Motor neuron (in vitro differentiated cells): ENCODE data around the gene CDH13. TPM values are rescaled to one million over a fixed set of nuclear protein-coding genes. Genes with fewer than 3 reads are reported as not detected.
A peak's percentile ranks its signal among the peaks of the same experiment; 100 is the strongest.

Experiments
- ATAC-seq, 8 experiments: fragments of 200-7000 bp; cut with Tn5 transposase; replicated peaks in 6 of 8; 2 replicates each; pipeline ENCODE4 v1.8.0; 2021; ENCODE audit warnings: mild to moderate bottlenecking in 8 of 8, moderate library complexity in 8 of 8
- H3K27ac ChIP-seq, 2 donors: fragments of 250-450 bp; sonication (Bioruptor Pico); 2 replicates each; pipeline ENCODE4 v1.9.0; 2021; ENCODE audit warnings: antibody characterized with exemption in 2 of 2, mild to moderate bottlenecking in 2 of 2, moderate library complexity in 1 of 2
- H3K4me1 ChIP-seq, 2 donors: fragments of 250-450 bp; sonication (Bioruptor Pico); replicated peaks in 1 of 2; 2 replicates each; pipeline ENCODE4 v1.6.1; 2021; ENCODE audit warnings: antibody characterized with exemption in 2 of 2, mild to moderate bottlenecking in 2 of 2, moderate library complexity in 1 of 2
- H3K4me3 ChIP-seq, 5 donors: fragments of 250-450 bp; sonication (Bioruptor Pico); 2 replicates each; pipeline ENCODE4 v1.9.0; 2021; ENCODE audit warnings: antibody characterized with exemption in 5 of 5, mild to moderate bottlenecking in 5 of 5, moderate library complexity in 4 of 5
- WGBS, 10 experiments: fragments of 450-650 bp; shearing (Covaris generic); methylation state at CpG; one replicate each; pipeline ENCODE4 v1.0.0; 2022; 5-methylcytosine and 5-hydroxymethylcytosine counted together
- in situ Hi-C, 9 experiments: fragments of 400-800 bp; cut with MboI; loops; one replicate each; pipeline ENCODE4 v1.15.0; 2021; ENCODE audit warnings: low sequenced_read_pairs in 9 of 9, low pct_unique_long_range_greater_than_20kb in 2 of 9; ENCODE audit not compliant: unreplicated experiment in 9 of 9
- total RNA-seq, 8 experiments: library from RNA; unstranded; fragments of 300-600 nt; gene quantifications; 2 replicates each; pipeline versions ENCODE4 v1.2.3 to v1.2.4, GENCODE V29; 2022

CDH13 gene
- total RNA-seq, 8 experiments from 2014 or later: 0.42 to 10.3 (median 3.4) TPM

DNA sequence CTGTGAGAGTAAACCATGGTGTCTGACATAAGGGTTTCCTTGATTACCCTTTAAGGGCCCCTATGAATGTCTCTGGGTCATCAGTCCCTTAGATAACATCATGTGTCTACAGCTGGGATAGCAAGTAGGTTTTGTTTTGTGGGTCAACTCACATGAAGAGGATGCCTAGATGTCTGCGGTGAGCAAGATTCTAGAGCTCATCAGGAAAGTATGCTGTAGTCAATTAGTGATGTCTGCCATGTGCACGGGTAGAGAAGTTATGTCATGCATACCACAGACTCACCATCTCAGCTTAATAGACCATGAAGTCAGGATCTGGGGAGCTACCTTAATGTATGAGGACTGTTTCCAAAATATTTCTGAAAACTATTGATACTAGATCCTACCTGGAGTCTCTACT, 57.5 kb downstream of the CDH13 start:
- in situ Hi-C loops: no loop called here
- Histone ChIP-seq H3K4me3 (no peak overlapping the region), H3K27ac (no peak overlapping the region), H3K4me1 (no peaks in the 10 kb centered on the region)
- 0 to 100% (median 60%) methylated on average over 1 to 2 of the region's 2 CpGs; no CpG with 5 or more reads in 3 of the 10 experiments for WGBS, 10 experiments
- no peak for ATAC-seq

DNA sequence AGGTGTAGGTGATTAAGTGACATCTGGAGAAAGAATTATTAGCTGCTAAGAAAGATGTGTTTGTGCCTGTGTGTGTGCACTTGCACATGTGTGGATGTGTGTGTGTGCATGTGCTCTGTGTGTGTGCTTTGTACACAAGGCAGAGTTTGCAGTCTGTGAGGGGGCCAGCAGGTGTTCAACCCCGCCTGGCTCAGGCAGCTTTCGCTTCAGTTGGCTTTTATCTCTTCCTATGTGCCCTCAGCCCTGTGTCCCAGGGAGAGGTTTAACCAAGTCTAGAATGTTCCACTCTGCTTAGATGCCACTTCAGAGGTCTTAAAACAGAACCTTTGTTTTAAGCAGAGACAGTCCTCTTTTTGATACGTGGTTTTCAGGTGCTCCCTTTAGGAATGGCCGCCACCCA, 58.8 kb downstream of the CDH13 start:
- in situ Hi-C loops: no loop called here
- H3K4me3 ChIP-seq: no peak overlapping the region
- 33 to 94% (median 85%) methylated on average over 1 to 4 of the region's 4 CpGs; no CpG with 5 or more reads in 6 of the 10 experiments for WGBS, 10 experiments
- no peak for ATAC-seq
- no peaks in the 10 kb centered on the region for H3K4me1 ChIP-seq
- H3K27ac ChIP-seq: no peak overlapping the region

DNA sequence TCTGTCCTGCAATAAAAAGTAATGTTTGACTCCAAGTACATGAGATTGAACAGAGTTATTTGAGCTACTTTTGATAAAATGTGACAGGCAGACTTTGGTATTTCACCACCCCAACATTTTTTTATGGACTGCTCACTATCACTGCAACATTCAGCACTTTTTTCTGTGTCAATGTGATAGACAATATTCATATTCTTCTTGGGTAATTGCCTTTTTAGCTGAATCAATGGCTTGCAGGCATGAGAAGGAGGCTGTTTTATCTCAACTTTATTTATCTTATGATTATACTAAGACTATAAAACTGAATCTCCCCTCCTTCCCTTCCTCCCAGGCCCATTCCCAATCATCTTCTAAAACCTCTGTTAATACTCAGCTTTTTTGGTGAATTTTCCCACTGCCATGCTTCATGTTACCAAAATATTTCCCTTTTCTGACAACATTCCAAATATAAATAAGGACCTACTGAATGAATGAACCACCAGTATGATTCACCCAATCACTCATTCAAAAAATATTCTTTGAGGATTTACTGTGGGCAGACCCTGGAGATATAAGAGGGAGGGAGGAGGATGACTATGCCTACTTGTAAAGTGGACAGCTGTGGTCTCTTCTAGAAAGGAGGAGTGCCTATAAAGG, 67.6 kb downstream of the CDH13 start:
- no peak overlapping the region for H3K27ac ChIP-seq
- in situ Hi-C loops: no loop called here
- peaks cover 0 to 18% of the 10 kb centered on the region in 2 donors for H3K4me1 ChIP-seq
- no peak for ATAC-seq
- no peak overlapping the region for H3K4me3 ChIP-seq

DNA sequence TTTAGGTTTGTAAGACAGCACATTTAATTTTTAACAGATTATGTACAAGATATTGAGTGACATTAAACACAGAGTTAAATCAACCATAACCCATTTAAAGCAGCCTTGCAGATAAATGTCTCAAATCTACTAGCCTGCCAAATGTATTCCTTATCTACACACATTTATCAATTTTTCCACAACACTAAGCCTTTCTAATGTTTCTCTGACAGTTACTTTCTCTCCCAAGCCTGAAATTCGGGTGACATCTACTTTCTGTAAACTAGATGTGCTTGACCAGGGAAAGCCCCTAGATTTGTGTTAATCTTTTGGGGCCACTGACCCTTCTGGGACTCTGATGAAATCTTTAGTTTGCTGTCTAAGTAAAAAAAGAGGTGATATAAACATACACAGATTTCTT, 69.0 kb downstream of the CDH13 start:
- no peak overlapping the region for H3K27ac ChIP-seq
- 0 to 100% (median 65%) methylated on average over 1 of the region's 1 CpG; no CpG with 5 or more reads in 4 of the 10 experiments for WGBS, 10 experiments

DNA sequence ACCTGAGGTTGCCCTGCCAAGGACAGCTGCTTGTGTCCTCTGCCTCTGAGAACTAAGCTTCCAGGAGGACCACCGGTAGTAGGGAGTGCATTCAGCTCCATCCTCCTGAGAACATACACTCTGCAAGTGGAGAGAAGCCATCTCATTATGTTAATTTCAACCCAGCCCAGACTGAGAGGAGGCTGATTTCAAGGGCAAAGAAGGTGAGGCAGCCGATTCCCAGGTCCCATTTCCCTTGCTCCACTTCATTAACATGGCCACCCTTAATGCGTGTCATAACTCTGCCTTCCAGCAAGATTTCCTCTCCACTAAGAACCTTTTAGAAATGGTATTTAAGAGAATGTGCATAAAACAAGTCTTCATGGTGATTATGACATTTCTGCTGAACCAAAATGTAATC, 72.5 kb downstream of the CDH13 start:
- in situ Hi-C loops: no loop called here
- peak overlapping the region in 1 of 2 donors; percentile 40 for H3K27ac ChIP-seq
- peak in 7 of 8 experiments; percentile 49 to 93 (median 66) for ATAC-seq
- 38 to 72% (median 50%) methylated on average over 2 to 3 of the region's 3 CpGs; no CpG with 5 or more reads in 7 of the 10 experiments for whole genome bisulfite sequencing, 10 experiments
- peaks cover 6 to 27% of the 10 kb centered on the region in 2 donors for H3K4me1 ChIP-seq
- H3K4me3 ChIP-seq: no peak overlapping the region

More for the DNA sequence above, 69.0 kb downstream of the CDH13 start:
- Histone ChIP-seq H3K4me1 (peaks cover 0 to 29% of the 10 kb centered on the region in 2 donors), H3K4me3 (no peak overlapping the region)
- no peak for ATAC-seq
- in situ Hi-C loops: no loop called here

DNA sequence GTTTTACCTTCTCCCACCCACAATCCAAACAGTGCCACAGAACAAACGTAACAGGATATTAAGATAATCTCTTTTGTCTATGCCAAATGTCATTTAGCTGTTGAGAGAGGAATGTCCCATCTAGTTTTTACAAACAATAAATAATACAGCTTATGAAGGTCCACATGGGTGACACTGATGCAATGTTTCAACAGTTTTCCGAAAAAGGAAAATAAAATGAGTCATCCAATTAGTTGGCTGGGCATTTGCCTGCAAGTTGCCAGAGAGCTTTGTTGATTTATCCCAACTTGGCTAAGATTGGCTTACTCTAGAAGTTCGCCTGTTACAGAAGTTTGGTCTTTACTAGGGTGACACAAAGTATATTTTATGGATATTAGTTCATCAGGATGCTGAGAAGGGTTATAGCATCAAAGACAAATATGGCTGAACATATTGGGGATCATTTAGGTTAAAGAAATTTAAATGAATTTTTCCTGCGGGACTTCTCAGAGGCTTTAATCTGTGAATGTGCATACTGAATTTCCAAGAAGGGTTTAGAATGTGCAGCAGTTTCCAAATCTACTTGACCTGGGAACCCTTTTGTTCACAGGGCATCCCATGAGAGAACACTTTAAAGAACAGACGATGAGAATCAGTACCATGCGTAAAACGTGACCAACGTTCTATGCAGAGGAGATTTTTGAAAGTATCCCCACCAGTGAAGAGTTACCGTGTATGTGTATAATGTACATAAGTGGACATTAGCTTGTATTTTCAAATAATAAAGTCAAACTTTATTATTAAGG, 73.1 kb downstream of the CDH13 start:
- in situ Hi-C loops: no loop called here
- Histone ChIP-seq H3K27ac (peak overlapping the region in 1 of 2 donors; percentile 13), H3K4me3 (no peak overlapping the region), H3K4me1 (peaks cover 7 to 27% of the 10 kb centered on the region in 2 donors)
- 42 to 93% (median 72%) methylated on average over 1 to 8 of the region's 9 CpGs for WGBS, 10 experiments
- peak in 7 of 8 experiments; percentile 18 to 71 (median 59) for ATAC-seq

DNA sequence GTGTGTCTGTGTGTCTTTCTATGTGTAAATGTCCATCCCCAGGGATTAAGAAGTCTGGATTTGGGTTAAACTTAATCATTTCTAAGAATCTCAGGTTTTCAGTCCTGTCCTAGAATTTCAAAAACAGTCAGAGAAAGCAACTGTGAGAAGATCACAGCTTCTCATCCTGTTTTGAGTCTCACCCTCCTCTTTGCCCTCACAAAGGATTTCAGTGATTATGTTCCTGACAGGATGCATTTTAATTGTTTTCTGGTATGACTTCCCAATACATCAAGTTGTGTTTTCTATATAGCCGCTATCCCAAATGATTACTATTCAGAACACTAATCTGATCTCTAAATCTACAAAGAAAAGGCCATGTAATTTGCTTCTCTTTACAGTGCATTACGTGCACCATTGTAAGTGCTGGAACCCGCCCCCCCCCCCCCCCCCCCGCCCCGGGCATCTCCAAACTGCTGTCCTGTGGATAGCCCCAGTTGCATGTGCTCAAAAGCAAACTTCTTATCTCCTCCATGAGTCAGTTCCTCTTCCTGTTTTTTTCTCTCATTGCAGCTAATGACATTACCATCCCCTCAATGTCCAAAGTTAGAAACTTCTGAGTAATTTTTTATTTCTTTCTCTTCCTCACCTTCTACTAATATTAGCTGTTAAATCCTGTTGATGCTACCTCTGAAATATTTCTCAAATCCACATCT, 73.9 kb downstream of the CDH13 start:
- Histone ChIP-seq H3K4me3 (no peak overlapping the region), H3K27ac (no peak overlapping the region), H3K4me1 (peaks cover 7 to 27% of the 10 kb centered on the region in 2 donors)
- in situ Hi-C loops: no loop called here
- 75 to 100% (median 94%) methylated on average over 1 of the region's 5 CpGs; no CpG with 5 or more reads in 6 of the 10 experiments for WGBS, 10 experiments
- ATAC-seq: no peak

DNA sequence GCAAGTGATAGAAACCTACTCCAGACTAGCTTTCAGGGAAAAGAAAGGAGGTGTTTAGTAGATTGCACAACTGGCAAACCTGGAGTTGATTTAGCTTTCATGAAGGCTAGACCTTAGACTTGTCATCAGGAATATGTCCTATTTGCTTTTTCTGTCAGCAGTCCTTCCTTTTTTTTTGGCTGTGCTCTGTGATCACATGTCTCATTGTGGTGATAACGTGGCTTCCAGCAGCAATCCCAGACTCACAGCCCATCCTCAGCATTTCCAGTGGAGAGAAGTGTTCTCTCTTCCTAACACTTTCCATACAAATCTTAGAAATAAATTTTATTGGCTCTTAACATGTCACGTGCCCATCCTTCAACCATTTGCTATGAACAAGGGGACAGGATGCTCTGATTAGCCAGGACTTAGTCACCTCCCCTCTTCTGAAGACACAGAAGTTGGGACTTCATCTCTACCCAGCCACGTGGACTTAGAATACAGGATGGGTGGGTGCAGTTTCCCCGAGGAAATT, 74.7 kb downstream of the CDH13 start:
- Histone ChIP-seq H3K27ac (no peak overlapping the region), H3K4me1 (peaks cover 7 to 27% of the 10 kb centered on the region in 2 donors), H3K4me3 (no peak overlapping the region)
- ATAC-seq: no peak
- in situ Hi-C loops: no loop called here
- 60 to 95% (median 83%) methylated on average over 1 to 4 of the region's 4 CpGs; no CpG with 5 or more reads in 3 of the 10 experiments for WGBS, 10 experiments

DNA sequence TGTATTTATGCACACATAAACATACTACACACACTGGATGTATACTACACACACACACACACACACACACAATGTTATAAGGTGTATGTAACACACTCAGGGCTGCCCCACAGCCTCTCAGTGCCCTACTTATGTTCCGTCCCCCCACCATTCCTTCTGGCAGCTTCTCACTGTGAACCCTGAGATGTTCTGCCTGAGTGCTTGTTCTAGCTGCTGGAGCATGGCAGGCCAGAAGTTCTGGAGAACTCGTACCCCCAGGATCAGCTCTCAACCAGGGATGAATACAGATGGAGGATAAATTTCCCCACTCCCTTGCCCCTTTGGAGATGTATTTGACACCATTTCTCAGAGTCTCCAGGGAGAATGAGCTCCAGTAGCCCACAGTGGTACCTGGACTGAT, 76.4 kb downstream of the CDH13 start:
- H3K27ac ChIP-seq: no peak overlapping the region
- in situ Hi-C loops: no loop called here
- WGBS, 10 experiments: 43 to 80% (median 67%) methylated on average over 1 to 2 of the region's 2 CpGs; no CpG with 5 or more reads in 5 of the 10 experiments

DNA sequence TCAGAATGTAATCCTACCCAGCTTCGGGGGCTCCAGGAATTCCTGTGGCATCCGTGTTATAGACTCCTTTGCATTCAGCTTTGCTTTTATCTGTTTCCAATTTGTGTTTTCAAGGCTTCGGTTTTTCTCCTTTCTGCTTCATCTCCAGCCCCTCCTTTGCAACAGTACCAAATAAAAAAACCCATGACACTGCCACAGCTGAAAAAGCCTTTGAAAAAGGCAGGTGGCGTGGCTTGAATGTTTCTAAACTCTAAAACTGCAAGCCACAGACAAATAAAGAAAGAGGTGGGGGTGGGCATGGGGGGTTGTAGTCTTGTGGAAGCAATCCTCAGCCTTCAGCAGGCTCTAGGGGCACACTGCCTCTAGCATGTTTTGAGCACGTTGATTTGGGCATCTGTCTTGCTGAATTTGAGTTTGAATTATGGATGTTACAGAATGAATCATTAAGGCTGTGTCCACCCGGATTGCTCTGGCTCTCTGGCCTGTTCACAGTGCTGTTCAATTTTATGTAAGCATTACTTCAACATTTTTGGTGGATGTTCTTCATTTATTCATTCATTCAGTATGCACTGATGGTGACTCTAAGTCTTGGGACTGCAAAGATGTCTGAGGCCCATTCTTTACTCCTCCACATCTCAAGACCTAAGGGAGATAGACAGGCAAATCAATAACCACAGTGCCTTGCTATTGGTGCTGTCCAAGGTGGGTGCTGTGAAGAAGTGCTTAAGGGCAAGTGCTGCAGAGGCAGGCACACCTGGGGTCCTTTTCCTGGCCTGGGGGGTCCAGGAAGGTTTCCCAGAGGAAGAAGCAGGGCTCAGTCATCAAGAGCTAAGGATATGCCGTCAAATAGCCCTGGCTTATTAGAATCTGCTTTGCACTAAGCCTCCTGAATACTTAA, 77.4 kb downstream of the CDH13 start:
- 0 to 78% (median 41%) methylated on average over 1 to 5 of the region's 7 CpGs; no CpG with 5 or more reads in 1 of the 10 experiments for WGBS, 10 experiments
- Histone ChIP-seq H3K27ac (no peak overlapping the region), H3K4me1 (peaks cover 7 to 18% of the 10 kb centered on the region in 2 donors), H3K4me3 (no peak overlapping the region)
- peak in 5 of 8 experiments; percentile 22 to 66 (median 31) for ATAC-seq
- in situ Hi-C loops: no loop called here

More for the DNA sequence above, 76.4 kb downstream of the CDH13 start:
- no peak for ATAC-seq
- peaks cover 7 to 27% of the 10 kb centered on the region in 2 donors for H3K4me1 ChIP-seq
- H3K4me3 ChIP-seq: no peak overlapping the region

DNA sequence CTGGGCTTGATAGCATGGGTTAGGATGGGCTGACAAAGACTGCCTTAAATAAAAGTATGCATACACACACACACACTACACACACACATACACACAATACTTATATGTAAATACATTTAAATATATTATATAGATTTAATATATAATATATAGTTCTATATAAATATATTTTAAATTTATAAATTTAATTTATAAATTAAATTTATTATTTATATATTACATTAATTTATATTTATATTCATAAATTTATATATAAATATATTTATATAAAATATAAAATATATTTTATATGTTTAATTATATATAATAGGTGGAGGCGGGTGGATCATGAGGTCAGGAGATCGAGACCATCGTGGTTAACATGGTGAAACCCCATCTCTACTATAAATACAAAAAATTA, 83.2 kb downstream of the CDH13 start:
- 70 to 85% (median 76%) methylated on average over 2 to 3 of the region's 3 CpGs; no CpG with 5 or more reads in 3 of the 10 experiments for WGBS, 10 experiments
- ATAC-seq: no peak
- in situ Hi-C loops: no loop called here
- H3K4me3 ChIP-seq: no peak overlapping the region
- H3K27ac ChIP-seq: no peak overlapping the region
- H3K4me1 ChIP-seq: peaks cover 0 to 9% of the 10 kb centered on the region in 2 donors

DNA sequence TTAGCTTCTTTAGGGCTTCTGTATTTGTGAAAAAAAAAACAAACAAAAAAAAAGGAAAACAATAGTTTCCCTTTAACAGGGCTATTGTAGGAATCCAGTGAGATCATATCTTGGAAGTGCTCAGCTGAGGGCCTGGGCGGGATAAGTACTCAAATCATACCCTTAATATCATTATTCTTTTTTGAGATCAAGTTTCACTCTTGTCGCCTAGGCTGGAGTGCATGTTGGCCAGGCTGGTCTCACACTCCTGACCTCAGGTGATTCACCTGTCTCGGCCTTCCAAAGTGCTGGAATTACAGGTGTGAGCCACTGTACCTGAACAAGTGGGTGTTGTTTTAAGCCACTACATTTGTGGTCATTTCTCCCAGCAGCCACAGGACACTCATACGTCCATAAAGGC, 87.0 kb downstream of the CDH13 start:
- in situ Hi-C loops: no loop called here
- Histone ChIP-seq H3K4me1 (peaks cover 0 to 9% of the 10 kb centered on the region in 2 donors), H3K4me3 (no peak overlapping the region), H3K27ac (no peak overlapping the region)
- 29 to 100% (median 83%) methylated on average over 1 to 4 of the region's 4 CpGs for WGBS, 10 experiments
- ATAC-seq: no peak
